Measurements from ENCODE around the gene RAET1E.
"Not testable (repeated sequence)": the region's sequence is repeated elsewhere in the genome, so short reads cannot be mapped to it uniquely, and the experiment has no call there.

The RAET1E gene

DNA sequence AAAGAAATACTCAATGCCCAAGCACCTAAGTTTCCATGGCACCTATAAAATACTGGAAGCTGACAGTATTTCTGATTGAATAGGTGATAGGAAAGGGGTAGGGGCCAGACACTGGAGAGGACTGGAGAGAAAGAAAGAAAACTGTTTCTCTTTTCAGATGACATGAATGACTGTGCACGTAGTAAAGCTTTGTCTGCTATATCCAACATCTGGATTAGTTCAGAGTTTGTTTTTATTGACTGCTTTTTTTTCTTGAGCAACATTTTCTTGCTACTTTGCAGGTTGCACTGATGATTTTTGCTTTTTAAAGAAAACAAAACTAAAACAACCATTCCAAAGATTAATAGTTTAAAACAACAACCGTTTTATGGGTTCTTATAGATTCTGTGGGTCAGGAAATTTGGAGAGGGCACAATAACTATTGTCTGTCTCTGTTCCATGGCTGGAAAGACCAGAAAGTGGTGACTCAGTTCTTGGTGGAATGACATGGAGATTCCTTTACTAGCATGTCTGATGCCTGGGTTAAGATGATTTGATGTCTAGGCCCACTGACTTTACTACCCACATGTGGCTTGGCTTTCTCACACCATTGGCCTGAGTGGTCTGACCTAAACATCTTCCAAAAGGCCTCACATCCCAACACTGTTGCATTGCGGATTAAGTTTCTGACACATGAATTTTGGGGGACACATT, 21.5 kb downstream of the RAET1E start:
- no peak overlapping the region for H3K4me3 ChIP-seq (ENCODE audit: low read length)
- no peak for TF ChIP-seq ZNF274 (IDR thresholded peaks at IDR 0.05; ENCODE audit: low read depth, low read length)

GRCh38 chr6:149872233-149872632, 25.7 kb downstream of the RAET1E start:
- H3K4me3 ChIP-seq (ENCODE audit: low read length) = no peak overlapping the region
- TF ChIP-seq ZNF274 (IDR thresholded peaks at IDR 0.05; ENCODE audit: low read depth, low read length) = no peak

DNA sequence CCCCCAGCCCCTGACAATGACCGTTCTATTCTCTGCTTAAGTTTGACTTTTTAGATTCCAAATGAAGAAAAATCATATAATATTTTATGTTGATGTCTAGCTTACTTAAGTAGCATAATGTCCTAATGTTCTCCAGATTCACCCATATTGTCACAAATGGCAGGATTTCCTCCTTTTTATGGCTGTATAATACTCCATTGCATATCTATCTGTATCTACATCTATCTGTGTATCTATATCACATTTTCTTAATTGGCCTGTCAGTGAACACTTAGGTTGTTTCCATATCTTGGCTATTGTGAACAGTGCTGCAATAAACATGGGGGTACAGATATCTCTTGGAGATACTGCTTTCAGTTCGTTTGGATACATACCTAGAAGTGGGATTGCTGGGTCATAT, 26.7 kb downstream of the RAET1E start:
- TF ChIP-seq ZNF274 (IDR thresholded peaks at IDR 0.05; ENCODE audit: low read depth, low read length) = no peak
- no peak overlapping the region for H3K4me3 ChIP-seq (ENCODE audit: low read length)

DNA sequence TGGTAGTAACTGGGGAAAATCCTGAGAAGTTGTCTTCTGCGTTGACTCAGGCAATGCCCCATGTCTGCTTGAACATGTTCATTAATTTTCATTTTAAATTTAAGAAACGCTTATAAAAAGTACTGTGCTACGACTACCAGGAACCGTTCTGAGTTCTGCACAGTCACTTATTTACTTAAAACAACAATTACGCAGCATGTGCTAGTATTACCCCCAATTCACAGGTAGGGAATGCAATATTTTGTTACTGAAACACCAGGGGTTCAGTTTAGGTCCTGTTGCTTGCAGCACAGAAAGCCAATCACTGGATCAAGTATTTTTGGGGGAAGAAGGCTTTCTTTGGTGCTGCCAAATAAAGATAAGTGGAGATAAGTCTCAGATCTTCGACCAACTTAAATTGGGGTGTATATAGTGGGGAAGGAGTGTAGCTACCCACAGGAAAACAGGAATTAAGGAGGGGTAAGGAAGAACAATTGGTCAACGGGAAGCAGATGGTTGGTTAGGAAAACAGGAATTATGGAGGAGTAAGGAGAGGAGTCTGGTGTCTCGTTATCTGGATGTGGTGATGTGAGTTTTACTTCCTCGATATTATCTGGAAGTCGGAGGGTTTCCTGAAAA, 28.5 kb downstream of the RAET1E start:
- H3K4me3 ChIP-seq (ENCODE audit: low read length) = no peak overlapping the region
- TF ChIP-seq ZNF274 (IDR thresholded peaks at IDR 0.05; ENCODE audit: low read depth, low read length) = no peak

DNA sequence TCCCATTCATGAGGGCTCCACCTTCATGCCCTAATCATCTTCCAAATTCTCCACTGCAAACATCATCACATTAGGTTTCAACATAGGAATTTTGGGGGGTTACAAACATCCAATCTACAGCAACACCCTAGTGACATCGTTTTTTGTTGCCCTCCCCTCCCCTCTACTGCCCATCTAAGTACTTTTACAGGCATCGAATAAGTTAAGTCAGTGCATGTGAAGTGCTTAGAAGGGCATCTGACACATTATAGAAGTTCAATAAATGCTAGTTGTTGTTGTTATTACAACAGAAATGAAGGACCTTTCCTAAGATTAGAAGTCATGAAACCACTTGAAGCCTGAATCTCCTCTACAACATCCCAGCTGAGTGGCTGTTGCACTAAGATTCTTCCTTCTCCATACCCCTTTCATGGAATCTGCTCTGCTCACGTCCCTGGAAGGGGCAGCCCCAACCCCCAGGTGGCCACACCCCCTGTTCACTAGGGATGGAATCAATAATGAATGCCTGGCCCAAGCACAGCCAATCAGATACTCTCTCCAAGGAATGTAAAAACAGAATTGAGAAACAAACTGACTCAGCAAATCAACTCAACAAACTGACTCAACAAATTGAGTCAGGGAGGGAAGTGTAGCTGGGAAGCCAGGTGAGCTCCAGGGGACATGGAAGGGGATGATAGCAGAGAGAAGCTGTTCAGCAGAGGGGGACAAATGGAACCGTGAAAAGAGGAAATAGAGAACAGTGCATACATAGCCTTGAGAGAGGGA, 29.9 kb downstream of the RAET1E start:
- no peak overlapping the region for H3K4me3 ChIP-seq (ENCODE audit: low read length)
- TF ChIP-seq ZNF274 (IDR thresholded peaks at IDR 0.05; ENCODE audit: low read depth, low read length) = no peak

- TF ChIP-seq ZNF274 (IDR thresholded peaks at IDR 0.05; ENCODE audit: low read depth, low read length) = no peak
- peak overlapping the region; percentile 58; the same call in 1 of the 2 replicates for H3K4me3 ChIP-seq (ENCODE audit: low read length)
These were observed 33.1 kb downstream of the RAET1E start for GRCh38 chr6:149864578-149865535.

GRCh38 chr6:149863698-149864577, 34.0 kb downstream of the RAET1E start, which contains the start of gene LRP11:
TSS of gene LRP11 (minus strand) at chr6:149864359. CDS start at chr6:149864020, 339 bp downstream.
- TF ChIP-seq ZNF274 (IDR thresholded peaks at IDR 0.05; ENCODE audit: low read depth, low read length) = no peak
- peak within 1 kb of the TSS; percentile 58 for H3K4me3 ChIP-seq (ENCODE audit: low read length)

- TF ChIP-seq ZNF274 (IDR thresholded peaks at IDR 0.05; ENCODE audit: low read depth, low read length) = no peak
- peak overlapping the region; percentile 58 for H3K4me3 ChIP-seq (ENCODE audit: low read length)
These were observed 34.8 kb downstream of the RAET1E start for GRCh38 chr6:149862922-149863697.

- H3K4me3 ChIP-seq (ENCODE audit: low read length) = not testable (repeated sequence)
These were observed 35.5 kb downstream of the RAET1E start for GRCh38 chr6:149862424-149862738.

DNA sequence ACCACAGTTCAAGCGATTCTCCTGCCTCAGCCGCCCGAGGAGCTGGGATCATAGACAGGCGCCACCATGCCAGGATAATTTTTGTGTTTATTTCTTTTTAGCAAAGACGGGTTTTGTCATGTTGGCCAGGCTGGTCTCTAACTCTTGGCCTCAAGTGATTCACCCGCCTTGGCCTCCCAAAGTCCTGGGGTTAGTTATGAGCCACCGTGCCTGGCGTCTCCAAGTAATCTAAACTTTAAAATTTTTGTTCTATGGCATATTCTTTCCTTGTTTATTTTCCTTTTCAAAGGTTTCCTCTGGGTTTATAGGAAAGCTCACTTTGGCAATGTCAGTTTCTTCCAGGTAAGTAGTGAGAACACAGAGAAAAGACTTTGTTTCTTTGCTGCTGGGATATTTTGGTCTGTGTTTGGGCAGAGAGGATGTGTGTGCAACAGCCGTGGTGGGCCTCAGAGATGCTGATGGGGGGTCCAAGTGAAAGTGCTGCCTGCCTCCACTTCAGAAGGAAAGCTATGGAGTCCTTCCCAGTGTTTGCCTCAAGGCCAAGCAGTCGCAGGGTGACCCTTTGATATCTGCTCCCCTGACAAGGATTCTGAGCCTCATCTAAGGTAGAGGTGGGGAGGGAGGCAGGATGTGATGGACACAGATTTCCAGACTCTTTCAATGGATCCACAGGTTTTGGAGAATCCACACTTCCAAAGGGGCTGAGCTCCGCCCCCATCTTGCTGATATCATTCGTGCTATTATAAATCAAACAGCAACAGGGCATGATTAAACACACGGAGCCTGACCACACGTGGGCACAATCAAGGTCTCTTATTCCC, 36.1 kb downstream of the RAET1E start:
- TF ChIP-seq ZNF274 (IDR thresholded peaks at IDR 0.05; ENCODE audit: low read depth, low read length) = no peak
- no peak overlapping the region for H3K4me3 ChIP-seq (ENCODE audit: low read length)

DNA sequence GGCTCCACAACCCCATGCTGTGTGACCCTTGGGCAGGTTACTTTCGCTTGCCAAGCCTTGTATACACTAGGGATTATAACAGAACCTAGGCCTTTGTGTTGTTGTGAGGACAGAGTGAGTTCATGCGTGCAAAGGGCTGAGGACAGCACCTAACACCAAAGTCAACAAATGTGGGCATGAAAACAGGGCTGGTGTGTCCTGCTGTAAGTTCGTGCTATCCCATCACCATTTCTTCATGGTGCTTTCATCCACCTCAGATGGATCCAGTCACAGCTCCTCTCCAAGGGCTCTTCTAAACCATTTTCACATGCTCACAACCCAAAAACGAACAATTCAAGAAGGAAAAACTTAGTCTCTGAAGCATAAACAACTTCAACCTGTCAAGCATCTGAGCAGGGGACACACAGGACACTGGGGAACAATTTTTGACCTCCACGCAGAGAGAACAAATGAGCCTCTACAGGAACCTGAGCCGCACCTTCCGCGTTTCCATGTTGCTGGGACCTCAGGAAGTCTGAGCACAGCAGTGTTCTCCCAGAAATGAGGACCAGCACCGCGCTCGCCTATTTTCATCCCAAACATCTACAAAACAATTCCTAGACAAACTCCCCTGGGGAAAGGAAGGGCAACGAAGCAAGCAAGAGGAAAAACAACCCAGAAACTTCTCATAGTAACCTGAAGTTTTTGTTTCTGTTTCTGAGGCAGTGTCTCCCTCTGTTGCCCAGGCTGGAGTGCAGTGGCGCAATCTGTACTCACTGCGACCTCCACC, 36.9 kb downstream of the RAET1E start:
- no peak for TF ChIP-seq ZNF274 (IDR thresholded peaks at IDR 0.05; ENCODE audit: low read depth, low read length)
- no peak overlapping the region for H3K4me3 ChIP-seq (ENCODE audit: low read length)

Measured in GM08714 (cell line).